IMR-90 (cell line): ENCODE results near the gene FOXO1. TPM values are rescaled to one million over a fixed set of nuclear protein-coding genes. Genes with fewer than 3 reads are reported as not detected.

Source experiments
- ATAC-seq: fragments of 200-7000 bp; cut with Tn5 transposase; 2 replicates; pipeline ENCODE4 v1.9.1; 2020; ENCODE audit warnings: low read depth, mild to moderate bottlenecking, moderate library complexity
- BruUV-seq: library from RNA; stranded (reverse); fragments of 400-500 nt; replicated peaks from 2 replicates; lab custom pipeline; 2021; lab: Mats Ljungman, UMichigan
- CTCF ChIA-PET: fragments of 300-600 bp; formaldehyde crosslinking; extraction: SDS; loops from one replicate; lab custom pipeline; 2021; ENCODE audit warnings: antibody characterized with exemption; lab: Yijun Ruan, JAX
- POLR2A ChIA-PET: fragments of 300-600 bp; sonication (Branson Sonifier 250); formaldehyde crosslinking; loops from one replicate; lab custom pipeline; 2022; ENCODE audit warnings: antibody characterized with exemption; ENCODE audit not compliant: unreplicated experiment; lab: Charles Lee
- DNase-seq: peaks from one replicate; pipeline ENCODE4 v3.0.0; 2013
- H2AFZ ChIP-seq: replicated peaks from 2 replicates; pipeline ENCODE3; 2013; ENCODE audit warnings: low read length, mild to moderate bottlenecking; ENCODE audit not compliant: poor library complexity
- H2AK5ac ChIP-seq: 2 replicates; pipeline ENCODE4 v1.6.1; 2013; ENCODE audit warnings: low read depth, low read length, inconsistent platforms
- H2AK9ac ChIP-seq: replicated peaks from 2 replicates; pipeline ENCODE3; 2013; ENCODE audit warnings: mild to moderate bottlenecking, low read depth, low read length, moderate library complexity; ENCODE audit not compliant: poor library complexity
- H2BK120ac ChIP-seq: 2 replicates; pipeline ENCODE4 v1.6.1; 2013; ENCODE audit warnings: low read depth, low read length, inconsistent platforms
- H2BK15ac ChIP-seq: 3 replicates; pipeline ENCODE4 v1.6.1; 2013; ENCODE audit warnings: low read depth, low read length, inconsistent platforms
- H2BK20ac ChIP-seq: 2 replicates; pipeline ENCODE4 v1.6.1; 2013; ENCODE audit warnings: low read depth, mild to moderate bottlenecking, inconsistent platforms, low read length, moderate library complexity
- H2BK5ac ChIP-seq: 2 replicates; pipeline ENCODE4 v1.6.1; 2013; ENCODE audit warnings: mild to moderate bottlenecking, low read depth, low read length, inconsistent platforms; ENCODE audit not compliant: poor library complexity, severe bottlenecking
- H3K14ac ChIP-seq: replicated peaks from 2 replicates; pipeline ENCODE4 v1.6.1; 2013; ENCODE audit warnings: low read depth, low read length, inconsistent platforms
- H3K18ac ChIP-seq: 2 replicates; pipeline ENCODE4 v1.6.1; 2013; ENCODE audit warnings: low read depth, low read length, control low read depth
- H3K23ac ChIP-seq: 2 replicates; pipeline ENCODE4 v1.6.1; 2013; ENCODE audit warnings: low read depth, low read length, inconsistent platforms
- H3K27ac ChIP-seq: 2 replicates; pipeline ENCODE4 v1.5.1; 2013; ENCODE audit warnings: mild to moderate bottlenecking, control low read depth, low read length; ENCODE audit not compliant: insufficient read depth
- H3K27me3 ChIP-seq: 2 replicates; pipeline ENCODE4 v1.6.1; 2013; ENCODE audit warnings: low read length; ENCODE audit not compliant: control insufficient read depth, insufficient read depth
- H3K36me3 ChIP-seq: 2 replicates; pipeline ENCODE4 v1.6.1; 2013; ENCODE audit warnings: low read length, mixed read lengths; ENCODE audit not compliant: control insufficient read depth, insufficient read depth
- H3K4ac ChIP-seq: 2 replicates; pipeline ENCODE4 v1.6.1; 2013; ENCODE audit warnings: low read depth, low read length, inconsistent platforms
- H3K4me1 ChIP-seq: 2 replicates; pipeline ENCODE4 v1.6.1; 2013; ENCODE audit warnings: low read length, mixed read lengths; ENCODE audit not compliant: control insufficient read depth, insufficient read depth
- H3K4me2 ChIP-seq: 2 replicates; pipeline ENCODE4 v1.6.1; 2013; ENCODE audit warnings: low read depth, mild to moderate bottlenecking, control low read depth, low read length, moderate library complexity
- H3K4me3 ChIP-seq: 2 replicates; pipeline ENCODE4 v1.5.1; 2013; ENCODE audit warnings: low read depth, mild to moderate bottlenecking, control low read depth, low read length, moderate library complexity; ENCODE audit not compliant: insufficient read depth
- H3K56ac ChIP-seq: 2 replicates; pipeline ENCODE4 v1.6.1; 2013; ENCODE audit warnings: low read length, inconsistent platforms; ENCODE audit not compliant: insufficient read depth; ENCODE audit errors: extremely low read depth
- H3K79me1 ChIP-seq, 2 experiments: 2 replicates each; pipeline ENCODE4 v1.6.1; 2013; ENCODE audit warnings: low read length in 2 of 2, inconsistent platforms in 1 of 2, low read depth in 1 of 2
- H3K9ac ChIP-seq: 2 replicates; pipeline ENCODE4 v1.6.1; 2013; ENCODE audit warnings: low read depth, low read length, control low read depth
- H3K9me1 ChIP-seq: 2 replicates; pipeline ENCODE4 v1.6.1; 2013; ENCODE audit warnings: low read length, inconsistent platforms; ENCODE audit not compliant: insufficient read depth
- H3K9me3 ChIP-seq: 2 replicates; pipeline ENCODE4 v1.6.1; 2013; ENCODE audit warnings: low read length; ENCODE audit not compliant: control insufficient read depth, insufficient read depth
- H4K20me1 ChIP-seq: 2 replicates; pipeline ENCODE4 v1.6.1; 2013; ENCODE audit warnings: low read length, inconsistent platforms; ENCODE audit not compliant: insufficient read depth
- H4K5ac ChIP-seq: 2 replicates; pipeline ENCODE4 v1.6.1; 2013; ENCODE audit warnings: mild to moderate bottlenecking, low read depth, low read length, control low read depth
- H4K8ac ChIP-seq, 2 experiments: 2 replicates each; pipeline ENCODE4 v1.6.1; 2013; ENCODE audit warnings: low read depth in 2 of 2, low read length in 2 of 2, control low read depth in 1 of 2, inconsistent platforms in 1 of 2
- H4K91ac ChIP-seq: 2 replicates; pipeline ENCODE4 v1.6.1; 2013; ENCODE audit warnings: low read depth, low read length, inconsistent platforms; ENCODE audit not compliant: insufficient read depth
- CEBPB ChIP-seq: IDR thresholded peaks from 2 replicates; pipeline ENCODE4 v1.6.1; 2012; ENCODE audit warnings: low read depth, low read length, improper control_type of control experiment
- FOS ChIP-seq: fragments of 150-350 bp; IDR thresholded peaks from 2 replicates; pipeline ENCODE4 v1.6.1; 2016; ENCODE audit warnings: low read depth, low read length
- MAZ ChIP-seq: IDR thresholded peaks from 2 replicates; pipeline ENCODE4 v1.6.1; 2012; ENCODE audit warnings: low read depth, mild to moderate bottlenecking, low read length, improper control_type of control experiment, moderate library complexity, borderline replicate concordance
- MXI1 ChIP-seq: IDR thresholded peaks from 2 replicates; pipeline ENCODE4 v1.6.1; 2012; ENCODE audit warnings: low read depth, mild to moderate bottlenecking, low read length, moderate library complexity, borderline replicate concordance
- POLR2A ChIP-seq: IDR thresholded peaks from 2 replicates; pipeline ENCODE4 v1.6.1; 2012; ENCODE audit warnings: mild to moderate bottlenecking, low read depth, low read length
- RAD21 ChIP-seq: IDR thresholded peaks from 2 replicates; pipeline ENCODE4 v1.6.1; 2012; ENCODE audit warnings: low read length, improper control_type of control experiment
- RCOR1 ChIP-seq: IDR thresholded peaks from 2 replicates; pipeline ENCODE4 v1.6.1; 2012; ENCODE audit warnings: mild to moderate bottlenecking, low read length, improper control_type of control experiment; ENCODE audit not compliant: insufficient replicate concordance
- RFX5 ChIP-seq: IDR thresholded peaks from 2 replicates; pipeline ENCODE4 v1.8.0; 2012; ENCODE audit warnings: low read depth, mild to moderate bottlenecking, low read length, moderate library complexity
- SMC3 ChIP-seq: fragments of 150-350 bp; IDR thresholded peaks from 2 replicates; pipeline ENCODE4 v1.6.1; 2016; ENCODE audit warnings: low read depth, mild to moderate bottlenecking, antibody characterized with exemption, low read length, moderate library complexity
- WGBS, 2 experiments: methylation state at CpG; one replicate each; pipeline versions ENCODE4 v1.1.5 to v1.1.7; 2013; ENCODE audit warnings: missing lambda C conversion rate in 2 of 2; ENCODE audit not compliant: insufficient read length in 1 of 2; ENCODE audit errors: extremely low coverage in 2 of 2; 5-methylcytosine and 5-hydroxymethylcytosine counted together
- dilution Hi-C: fragments of 300-500 bp; cut with HindIII; formaldehyde crosslinking; loops from one replicate; pipeline ENCODE4 v1.14.3; 2018; ENCODE audit warnings: low sequenced_read_pairs; ENCODE audit not compliant: unreplicated experiment
- in situ Hi-C: fragments of 300-500 bp; cut with MboI; formaldehyde crosslinking; loops from 3 replicates; pipeline ENCODE4 v1.14.3; 2019; ENCODE audit warnings: low sequenced_read_pairs, inconsistent platforms, mixed read lengths
- intact Hi-C: fragments of 100-400 bp; cut with micrococcal nuclease; formaldehyde crosslinking; loops from 2 replicates; pipeline ENCODE4 v1.10.0; 2022
- polyA plus RNA-seq, 3 experiments: library from polyadenylated mRNA; depleted of rRNA; stranded (reverse); fragments of >200 nt; gene quantifications; 2 replicates each; pipeline ENCODE4 v1.2.3, GENCODE V29; 2012; ENCODE audit warnings: low replicate concordance in 1 of 3
- total RNA-seq: library from RNA; depleted of rRNA; stranded (reverse); fragments of >200 nt; gene quantifications from 2 replicates; pipeline ENCODE4 v1.2.3, GENCODE V29; 2012
- TF ChIP-seq, protein P1 (sequence below): fragments of 150-350 bp; IDR thresholded peaks from 2 replicates; pipeline ENCODE4 v1.6.1; 2016; ENCODE audit warnings: low read depth, mild to moderate bottlenecking, low read length, moderate library complexity, borderline replicate concordance
- TF ChIP-seq, protein P2 (sequence below): conservative IDR thresholded peaks from 2 replicates; pipeline ENCODE4 v1.5.1; 2012; ENCODE audit warnings: mild to moderate bottlenecking, low read depth, low read length, improper control_type of control experiment

The FOXO1 gene
- total and polyA plus RNA-seq, 2 of the 4 experiments (the other 2 are of a cell fraction), result 0.12 to 0.18 TPM

DNA sequence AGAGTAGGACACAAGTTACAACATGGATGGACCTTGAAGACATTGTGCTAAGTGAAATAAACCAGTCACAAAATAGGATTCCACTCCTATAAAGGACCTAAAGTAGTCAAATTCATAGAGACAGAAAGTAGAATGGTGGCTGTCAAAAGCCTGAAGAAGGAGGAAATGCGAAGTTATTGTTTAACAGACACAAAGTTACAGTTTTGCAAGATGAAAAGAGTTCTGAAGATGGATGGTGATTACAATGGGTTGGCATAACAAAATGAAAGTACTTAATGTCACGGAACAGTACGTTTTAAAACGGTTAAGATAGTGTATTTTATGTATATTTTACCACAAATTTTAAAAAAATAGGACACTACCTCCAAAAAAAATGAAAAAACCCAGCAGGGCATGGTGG lies 34.8 kb downstream of the FOXO1 start:
- Histone ChIP-seq H2BK15ac (no peak overlapping the region), H2AK5ac (no peak overlapping the region), H3K9me3 (no peaks in the 10 kb centered on the region), H2BK5ac (no peak overlapping the region), H3K56ac (no peak overlapping the region), H3K14ac (no peak overlapping the region), H2AFZ (no peak overlapping the region), H4K5ac (no peak overlapping the region), H3K27ac (no peak overlapping the region), H3K9ac (no peak overlapping the region), H3K4me2 (no peak overlapping the region), H3K9me1 (no peaks in the 10 kb centered on the region), H3K79me1 (no peaks in the 10 kb centered on the region), H3K18ac (no peak overlapping the region), H3K4me3 (no peak overlapping the region), H2BK20ac (no peak overlapping the region), H3K4ac (no peak overlapping the region), H2BK120ac (no peak overlapping the region), H4K91ac (no peak overlapping the region), H4K20me1 (no peaks in the 10 kb centered on the region), H3K4me1 (no peaks in the 10 kb centered on the region), H2AK9ac (no peak overlapping the region), H3K27me3 (no peaks in the 10 kb centered on the region), H4K8ac (no peak overlapping the region), H3K23ac (no peak overlapping the region), H3K36me3 (no peaks in the 10 kb centered on the region)
- ChIA-PET POLR2A (no interaction called here), CTCF (no interaction called here)
- no CpG with 5 or more reads among the region's 4 CpGs for WGBS, 2 experiments
- intact Hi-C loops (no loop called here), dilution Hi-C loops (no loop called here), in situ Hi-C loops (no loop called here)
- ATAC-seq, result no peak
- BruUV-seq, result no TSS peak
- no peak for DNase-seq
- TF ChIP-seq, protein P1, sequence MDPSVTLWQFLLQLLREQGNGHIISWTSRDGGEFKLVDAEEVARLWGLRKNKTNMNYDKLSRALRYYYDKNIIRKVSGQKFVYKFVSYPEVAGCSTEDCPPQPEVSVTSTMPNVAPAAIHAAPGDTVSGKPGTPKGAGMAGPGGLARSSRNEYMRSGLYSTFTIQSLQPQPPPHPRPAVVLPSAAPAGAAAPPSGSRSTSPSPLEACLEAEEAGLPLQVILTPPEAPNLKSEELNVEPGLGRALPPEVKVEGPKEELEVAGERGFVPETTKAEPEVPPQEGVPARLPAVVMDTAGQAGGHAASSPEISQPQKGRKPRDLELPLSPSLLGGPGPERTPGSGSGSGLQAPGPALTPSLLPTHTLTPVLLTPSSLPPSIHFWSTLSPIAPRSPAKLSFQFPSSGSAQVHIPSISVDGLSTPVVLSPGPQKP, result no peak
- TF ChIP-seq FOS, result no peak
- TF ChIP-seq MAZ, result no peak
- no peak for TF ChIP-seq POLR2A
- no peak for TF ChIP-seq RFX5
- no peak for TF ChIP-seq RAD21
- no peak for TF ChIP-seq SMC3
- no peak for TF ChIP-seq CEBPB
- TF ChIP-seq RCOR1, result no peak
- no peak for TF ChIP-seq MXI1
- TF ChIP-seq, protein P2, sequence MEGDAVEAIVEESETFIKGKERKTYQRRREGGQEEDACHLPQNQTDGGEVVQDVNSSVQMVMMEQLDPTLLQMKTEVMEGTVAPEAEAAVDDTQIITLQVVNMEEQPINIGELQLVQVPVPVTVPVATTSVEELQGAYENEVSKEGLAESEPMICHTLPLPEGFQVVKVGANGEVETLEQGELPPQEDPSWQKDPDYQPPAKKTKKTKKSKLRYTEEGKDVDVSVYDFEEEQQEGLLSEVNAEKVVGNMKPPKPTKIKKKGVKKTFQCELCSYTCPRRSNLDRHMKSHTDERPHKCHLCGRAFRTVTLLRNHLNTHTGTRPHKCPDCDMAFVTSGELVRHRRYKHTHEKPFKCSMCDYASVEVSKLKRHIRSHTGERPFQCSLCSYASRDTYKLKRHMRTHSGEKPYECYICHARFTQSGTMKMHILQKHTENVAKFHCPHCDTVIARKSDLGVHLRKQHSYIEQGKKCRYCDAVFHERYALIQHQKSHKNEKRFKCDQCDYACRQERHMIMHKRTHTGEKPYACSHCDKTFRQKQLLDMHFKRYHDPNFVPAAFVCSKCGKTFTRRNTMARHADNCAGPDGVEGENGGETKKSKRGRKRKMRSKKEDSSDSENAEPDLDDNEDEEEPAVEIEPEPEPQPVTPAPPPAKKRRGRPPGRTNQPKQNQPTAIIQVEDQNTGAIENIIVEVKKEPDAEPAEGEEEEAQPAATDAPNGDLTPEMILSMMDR, result no peak
